H9 (cell line): ENCODE measurements around the gene ZNF385B. TPM values are rescaled to one million over a fixed set of nuclear protein-coding genes. Genes with fewer than 3 reads are reported as not detected.

Experiments
- DNase-seq: peaks from one replicate; pipeline ENCODE4 v3.0.0-alpha.2; 2017
- H2AFZ ChIP-seq: one replicate; pipeline ENCODE4 v1.6.1; 2013; ENCODE audit warnings: mild to moderate bottlenecking, low read length, control low read depth, moderate library complexity
- H2AK5ac ChIP-seq: 2 replicates; pipeline ENCODE4 v1.6.1; 2013; ENCODE audit warnings: low read length, control low read depth, mixed read lengths; ENCODE audit not compliant: insufficient read length
- H2BK120ac ChIP-seq: one replicate; pipeline ENCODE4 v1.6.1; 2013; ENCODE audit warnings: low read depth, mild to moderate bottlenecking, low read length, control low read depth, inconsistent platforms; ENCODE audit not compliant: poor library complexity, severe bottlenecking
- H2BK12ac ChIP-seq: 2 replicates; pipeline ENCODE4 v1.6.1; 2013; ENCODE audit warnings: low read length, control low read depth, mixed read lengths, low read depth; ENCODE audit not compliant: insufficient read length
- H2BK15ac ChIP-seq: 2 replicates; pipeline ENCODE4 v1.6.1; 2013; ENCODE audit warnings: low read depth, low read length, control low read depth
- H2BK20ac ChIP-seq: one replicate; pipeline ENCODE4 v1.6.1; 2013; ENCODE audit warnings: low read depth, mild to moderate bottlenecking, low read length, control low read depth, inconsistent platforms; ENCODE audit not compliant: poor library complexity, severe bottlenecking
- H2BK5ac ChIP-seq: 2 replicates; pipeline ENCODE4 v1.6.1; 2013; ENCODE audit warnings: low read length, control low read depth, mixed read lengths; ENCODE audit not compliant: insufficient read length
- H3K14ac ChIP-seq: 2 replicates; pipeline ENCODE4 v1.6.1; 2013; ENCODE audit warnings: low read length, control low read depth; ENCODE audit not compliant: insufficient read depth
- H3K18ac ChIP-seq: 2 replicates; pipeline ENCODE4 v1.6.1; 2013; ENCODE audit warnings: low read depth, mild to moderate bottlenecking, mixed read lengths, low read length, control low read depth; ENCODE audit not compliant: insufficient read length
- H3K23ac ChIP-seq: 2 replicates; pipeline ENCODE4 v1.6.1; 2013; ENCODE audit warnings: low read length, control low read depth, mixed read lengths, low read depth; ENCODE audit not compliant: insufficient read length
- H3K23me2 ChIP-seq: 2 replicates; pipeline ENCODE4 v1.6.1; 2013; ENCODE audit warnings: low read depth, mild to moderate bottlenecking, mixed read lengths, low read length, control low read depth; ENCODE audit not compliant: insufficient read length, poor library complexity, severe bottlenecking
- H3K27ac ChIP-seq: 2 replicates; pipeline ENCODE4 v1.5.1; 2013; ENCODE audit warnings: low read length, control low read depth, mixed read lengths, low read depth; ENCODE audit not compliant: insufficient read length
- H3K27me3 ChIP-seq: 2 replicates; pipeline ENCODE4 v1.6.1; 2013; ENCODE audit warnings: low read length, control low read depth, inconsistent platforms; ENCODE audit not compliant: insufficient read depth
- H3K4ac ChIP-seq: 2 replicates; pipeline ENCODE4 v1.6.1; 2013; ENCODE audit warnings: low read depth, mild to moderate bottlenecking, control low read depth, inconsistent platforms, low read length, moderate library complexity
- H3K4me1 ChIP-seq: 2 replicates; pipeline ENCODE4 v1.6.1; 2013; ENCODE audit warnings: low read length, control low read depth, inconsistent platforms; ENCODE audit not compliant: insufficient read depth
- H3K4me2 ChIP-seq: 2 replicates; pipeline ENCODE4 v1.6.1; 2013; ENCODE audit warnings: low read length, control low read depth, mixed read lengths; ENCODE audit not compliant: insufficient read length, insufficient read depth
- H3K56ac ChIP-seq: 2 replicates; pipeline ENCODE4 v1.6.1; 2013; ENCODE audit warnings: low read depth, mild to moderate bottlenecking, mixed read lengths, low read length, control low read depth; ENCODE audit not compliant: insufficient read length
- H3K79me1 ChIP-seq: 2 replicates; pipeline ENCODE4 v1.6.1; 2013; ENCODE audit warnings: low read depth, mild to moderate bottlenecking, moderate library complexity, low read length, control low read depth, inconsistent platforms; ENCODE audit not compliant: insufficient read depth, poor library complexity, severe bottlenecking
- H3K79me2 ChIP-seq: 2 replicates; pipeline ENCODE4 v1.6.1; 2013; ENCODE audit warnings: low read length, control low read depth, inconsistent platforms; ENCODE audit not compliant: insufficient read depth
- H3K9ac ChIP-seq: 2 replicates; pipeline ENCODE4 v1.6.1; 2013; ENCODE audit warnings: low read length, control low read depth, mixed read lengths; ENCODE audit not compliant: insufficient read length; ENCODE audit errors: extremely low read depth
- H3K9me3 ChIP-seq: one replicate; pipeline ENCODE4 v1.6.1; 2013; ENCODE audit warnings: low read depth, low read length, inconsistent platforms; ENCODE audit not compliant: control insufficient read depth
- H3T11ph ChIP-seq: one replicate; pipeline ENCODE4 v1.6.1; 2013; ENCODE audit warnings: mild to moderate bottlenecking, low read length, control low read depth, inconsistent platforms
- H4K20me1 ChIP-seq: one replicate; pipeline ENCODE4 v1.6.1; 2013; ENCODE audit not compliant: control insufficient read depth, insufficient read length, insufficient read depth
- H4K5ac ChIP-seq: 2 replicates; pipeline ENCODE4 v1.6.1; 2013; ENCODE audit warnings: low read depth, mild to moderate bottlenecking, mixed read lengths, low read length, control low read depth; ENCODE audit not compliant: insufficient read length
- H4K8ac ChIP-seq: replicated peaks from 2 replicates; pipeline ENCODE4 v1.6.1; 2013; ENCODE audit warnings: low read length, control low read depth, mixed read lengths, low read depth; ENCODE audit not compliant: insufficient read length
- H4K91ac ChIP-seq: 2 replicates; pipeline ENCODE4 v1.6.1; 2013; ENCODE audit warnings: low read depth, mild to moderate bottlenecking, moderate library complexity, mixed read lengths, low read length, control low read depth; ENCODE audit not compliant: insufficient read length
- H3K27ac Mint-ChIP-seq, 3 experiments: 2 replicates in 2 of 3; 3 replicates in 1 of 3; pipeline ENCODE4 v1.8.0; 2020 to 2021; ENCODE audit warnings: mixed read lengths in 3 of 3, mild to moderate bottlenecking in 1 of 3, moderate library complexity in 1 of 3
- H3K27me3 Mint-ChIP-seq: 2 replicates; pipeline ENCODE4 v1.8.0; 2021; ENCODE audit warnings: low read depth, mild to moderate bottlenecking, moderate library complexity, mixed read lengths
- H3K36me3 Mint-ChIP-seq, 3 experiments: 2 replicates in 2 of 3; 3 replicates in 1 of 3; pipeline ENCODE4 v1.8.0; 2020 to 2021; ENCODE audit warnings: low read depth in 3 of 3, mixed read lengths in 3 of 3; ENCODE audit not compliant: insufficient read depth in 1 of 3
- H3K4me1 Mint-ChIP-seq, 2 experiments: 2 replicates each; pipeline ENCODE4 v1.8.0; 2020; ENCODE audit warnings: mixed read lengths in 2 of 2
- H3K4me3 Mint-ChIP-seq, 2 experiments: 2 replicates in 1 of 2; 3 replicates in 1 of 2; pipeline ENCODE4 v1.8.0; 2020 to 2021; ENCODE audit warnings: mild to moderate bottlenecking in 2 of 2, mixed read lengths in 2 of 2, moderate library complexity in 1 of 2
- H3K9me3 Mint-ChIP-seq, 2 experiments: 2 replicates in 1 of 2; 3 replicates in 1 of 2; pipeline ENCODE4 v1.8.0; 2020; ENCODE audit warnings: mild to moderate bottlenecking in 2 of 2, mixed read lengths in 2 of 2, moderate library complexity in 1 of 2
- WGBS: extraction: QIAGEN DNeasy Blood & Tissue Kit; methylation state at CpG from one replicate; pipeline ENCODE4 v1.1.7; 2013; ENCODE audit warnings: missing lambda C conversion rate, low lambda C conversion rate, mixed read lengths; ENCODE audit not compliant: insufficient read length; ENCODE audit errors: extremely low coverage; 5-methylcytosine and 5-hydroxymethylcytosine counted together
- total RNA-seq: library from RNA; stranded (reverse); gene quantifications from 2 replicates; pipeline ENCODE4 v1.2.1, GENCODE V29; 2021
- TF ChIP-seq, protein P1 (sequence below): fragments of 200-600 bp; sonication (generic); conservative IDR thresholded peaks from 3 replicates; pipeline ENCODE4 v1.8.0; 2021; ENCODE audit warnings: antibody characterized with exemption, mild to moderate bottlenecking

The ZNF385B gene
- total RNA-seq, 1 experiment from 2014 or later, result 2.1 TPM

DNA sequence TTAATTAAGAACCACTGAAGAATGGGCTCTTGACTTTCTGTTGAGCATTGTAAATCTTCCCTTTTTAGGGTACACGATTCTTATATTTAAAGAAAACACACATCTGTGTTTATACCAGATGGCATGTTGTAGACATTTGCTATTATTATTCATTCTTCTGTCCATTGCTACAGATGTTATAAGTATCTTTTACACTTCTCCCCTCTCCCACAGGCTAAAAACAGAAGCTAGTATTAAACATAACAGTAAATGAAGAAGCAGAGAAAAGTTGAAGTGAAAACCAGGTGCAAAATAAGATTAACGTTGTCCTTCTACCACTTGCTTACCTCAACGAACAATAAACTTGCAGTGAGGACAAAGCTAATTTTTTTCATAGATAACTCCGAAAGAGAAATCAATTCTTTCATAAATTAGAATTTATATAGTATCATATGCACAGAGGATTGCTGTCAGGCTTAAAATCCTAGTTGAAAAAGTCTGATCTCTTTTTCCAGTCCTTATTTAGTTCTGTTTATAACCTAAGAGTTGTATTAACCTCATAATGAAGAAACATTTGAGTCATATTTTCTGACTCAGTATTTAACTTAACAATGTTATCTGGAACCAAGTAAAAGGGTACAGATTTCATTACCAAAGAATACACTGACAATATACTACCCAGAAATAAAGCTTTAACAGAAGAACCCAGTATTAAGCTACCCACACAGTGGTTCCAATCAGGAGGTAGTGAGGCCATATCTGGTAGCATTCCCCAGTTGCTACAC is 16.4 kb upstream of the ZNF385B start:
- Histone ChIP-seq H2BK5ac (no peak overlapping the region), H2BK20ac (no peak overlapping the region), H4K91ac (no peak overlapping the region), H2AK5ac (no peak overlapping the region), H3K27me3 (no peaks in the 10 kb centered on the region), H4K20me1 (no peaks in the 10 kb centered on the region), H3K79me1 (no peaks in the 10 kb centered on the region), H3K27ac (no peak overlapping the region), H3K9ac (no peak overlapping the region), H3K79me2 (no peaks in the 10 kb centered on the region), H3K18ac (no peak overlapping the region), H2BK15ac (no peak overlapping the region), H4K5ac (no peak overlapping the region), H3K23me2 (no peaks in the 10 kb centered on the region), H3K4me2 (no peak overlapping the region), H3K56ac (no peak overlapping the region), H3K23ac (no peak overlapping the region), H2BK120ac (no peak overlapping the region), H4K8ac (no peak overlapping the region), H3K14ac (no peak overlapping the region), H3K9me3 (no peaks in the 10 kb centered on the region), H3T11ph (no peak overlapping the region), H2AFZ (no peak overlapping the region), H3K4me1 (no peaks in the 10 kb centered on the region), H2BK12ac (no peak overlapping the region), H3K4ac (no peak overlapping the region)
- peaks cover 2% of the 10 kb centered on the region; the same call in 1 of the 2 replicates for H3K27me3 Mint-ChIP-seq
- no peak overlapping the region for H3K4me3 Mint-ChIP-seq
- H3K27ac Mint-ChIP-seq, result no peak overlapping the region
- no peaks in the 10 kb centered on the region for H3K36me3 Mint-ChIP-seq
- H3K9me3 Mint-ChIP-seq, result no peaks in the 10 kb centered on the region
- TF ChIP-seq, protein P1, sequence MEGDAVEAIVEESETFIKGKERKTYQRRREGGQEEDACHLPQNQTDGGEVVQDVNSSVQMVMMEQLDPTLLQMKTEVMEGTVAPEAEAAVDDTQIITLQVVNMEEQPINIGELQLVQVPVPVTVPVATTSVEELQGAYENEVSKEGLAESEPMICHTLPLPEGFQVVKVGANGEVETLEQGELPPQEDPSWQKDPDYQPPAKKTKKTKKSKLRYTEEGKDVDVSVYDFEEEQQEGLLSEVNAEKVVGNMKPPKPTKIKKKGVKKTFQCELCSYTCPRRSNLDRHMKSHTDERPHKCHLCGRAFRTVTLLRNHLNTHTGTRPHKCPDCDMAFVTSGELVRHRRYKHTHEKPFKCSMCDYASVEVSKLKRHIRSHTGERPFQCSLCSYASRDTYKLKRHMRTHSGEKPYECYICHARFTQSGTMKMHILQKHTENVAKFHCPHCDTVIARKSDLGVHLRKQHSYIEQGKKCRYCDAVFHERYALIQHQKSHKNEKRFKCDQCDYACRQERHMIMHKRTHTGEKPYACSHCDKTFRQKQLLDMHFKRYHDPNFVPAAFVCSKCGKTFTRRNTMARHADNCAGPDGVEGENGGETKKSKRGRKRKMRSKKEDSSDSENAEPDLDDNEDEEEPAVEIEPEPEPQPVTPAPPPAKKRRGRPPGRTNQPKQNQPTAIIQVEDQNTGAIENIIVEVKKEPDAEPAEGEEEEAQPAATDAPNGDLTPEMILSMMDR, result no peak
- WGBS, result no CpG with 5 or more reads among the region's 4 CpGs
- DNase-seq, result no peak
- no peaks in the 10 kb centered on the region; a peak in 1 of 4 replicates for H3K4me1 Mint-ChIP-seq
